Measurements from ENCODE around the gene SLC43A1.

Gene SLC43A1

GRCh38 chr11:57434640-57435546, 80.6 kb downstream of the SLC43A1 start:
- no peak for DNase-seq (ENCODE audit: low read depth in 2 of 2, low spot score in 1 of 2)
